HTR-8/SVneo (cell line): ENCODE measurements around the gene MRPS11.
"Not testable (repeated sequence)": the region's sequence is repeated elsewhere in the genome, so short reads cannot be mapped to it uniquely, and the experiment has no call there.

Experiments
- DNase-seq: peaks from one replicate; pipeline ENCODE4 v3.0.0; 2011; ENCODE audit warnings: low spot score, mixed read lengths; ENCODE audit not compliant: insufficient read length
- FAIRE-seq: peaks from 2 replicates; lab custom pipeline; 2011; peaks lifted over from hg19 to GRCh38; lab: Jason Lieb, UNC

The MRPS11 gene

GRCh38 chr15:88467073-88467934, at the start of gene MRPS11, which contains the start of gene MRPL46:
TSS of gene MRPS11 (plus strand) at chr15:88467708. CDS start at chr15:88467718, 10 bp downstream.
TSS of gene MRPL46 (minus strand) at chr15:88467388. CDS start at chr15:88467377, 11 bp downstream.
- DNase-seq (peak; percentile 90), FAIRE-seq (no peak)

GRCh38 chr15:88419830-88420229, 47.7 kb upstream of the MRPS11 start:
- FAIRE-seq (no peak), DNase-seq (no peak)

GRCh38 chr15:88423331-88423730, 44.2 kb upstream of the MRPS11 start:
- DNase-seq = no peak
- FAIRE-seq = no peak

GRCh38 chr15:88426304-88426703, 41.2 kb upstream of the MRPS11 start:
- DNase-seq = no peak
- FAIRE-seq = no peak

GRCh38 chr15:88428053-88428452, 39.5 kb upstream of the MRPS11 start:
- no peak for FAIRE-seq
- no peak for DNase-seq

- FAIRE-seq (no peak), DNase-seq (no peak)
Measured at GRCh38 chr15:88428805-88429605, 38.5 kb upstream of the MRPS11 start.

- FAIRE-seq = no peak
- no peak for DNase-seq
Measured at GRCh38 chr15:88430051-88430450, 37.5 kb upstream of the MRPS11 start.

- no peak for DNase-seq
- FAIRE-seq = no peak
Measured at GRCh38 chr15:88431441-88431840, 36.1 kb upstream of the MRPS11 start.

GRCh38 chr15:88433046-88433685, 34.3 kb upstream of the MRPS11 start:
- no peak for DNase-seq
- FAIRE-seq = no peak

- not testable (repeated sequence) for FAIRE-seq, DNase-seq
Measured at GRCh38 chr15:88434106-88434505, 33.4 kb upstream of the MRPS11 start.

GRCh38 chr15:88438181-88438580, 29.3 kb upstream of the MRPS11 start:
- no peak for FAIRE-seq
- DNase-seq = no peak

GRCh38 chr15:88440021-88440420, 27.5 kb upstream of the MRPS11 start:
- DNase-seq (peak; percentile 13), FAIRE-seq (no peak)

- FAIRE-seq (no peak), DNase-seq (no peak)
Measured at GRCh38 chr15:88441076-88441730, 26.3 kb upstream of the MRPS11 start.

GRCh38 chr15:88447206-88447605, 20.3 kb upstream of the MRPS11 start:
- no peak for FAIRE-seq
- no peak for DNase-seq

- FAIRE-seq = no peak
- no peak for DNase-seq
Measured at GRCh38 chr15:88447741-88448140, 19.8 kb upstream of the MRPS11 start.

GRCh38 chr15:88448991-88449461, 18.5 kb upstream of the MRPS11 start:
- no peak for FAIRE-seq
- DNase-seq = no peak

- no peak for DNase-seq
- FAIRE-seq = no peak
Measured at GRCh38 chr15:88449581-88449980, 17.9 kb upstream of the MRPS11 start.

- peak; percentile 69 for FAIRE-seq
- DNase-seq = peak; percentile 67
Measured at GRCh38 chr15:88450125-88450798, 17.2 kb upstream of the MRPS11 start.

- DNase-seq (no peak), FAIRE-seq (no peak)
Measured at GRCh38 chr15:88453651-88454050, 13.9 kb upstream of the MRPS11 start.
